ENCODE results near the gene GRM1.

The GRM1 gene

DNA sequence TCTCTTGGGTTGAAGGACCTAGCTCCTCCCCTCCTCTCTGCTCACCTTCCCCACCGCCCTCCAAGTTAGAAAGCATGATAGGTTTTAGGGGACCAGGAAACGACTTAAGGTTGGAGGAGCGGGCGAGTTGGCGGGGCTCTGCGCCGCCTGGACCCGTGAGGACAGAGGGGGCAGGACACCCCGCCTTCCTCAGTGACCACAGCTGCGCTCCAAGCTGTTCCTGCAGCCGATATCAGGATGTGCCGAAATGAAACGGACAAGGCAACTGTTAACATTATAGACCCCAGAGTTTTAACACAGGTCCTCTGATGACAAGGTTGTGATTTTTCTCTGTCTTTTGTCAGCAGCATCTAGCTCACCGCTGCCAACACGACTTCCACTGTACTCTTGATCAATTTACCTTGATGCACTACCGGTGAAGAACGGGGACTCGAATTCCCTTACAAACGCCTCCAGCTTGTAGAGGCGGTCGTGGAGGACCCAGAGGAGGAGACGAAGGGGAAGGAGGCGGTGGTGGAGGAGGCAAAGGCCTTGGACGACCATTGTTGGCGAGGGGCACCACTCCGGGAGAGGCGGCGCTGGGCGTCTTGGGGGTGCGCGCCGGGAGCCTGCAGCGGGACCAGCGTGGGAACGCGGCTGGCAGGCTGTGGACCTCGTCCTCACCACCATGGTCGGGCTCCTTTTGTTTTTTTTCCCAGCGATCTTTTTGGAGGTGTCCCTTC, at the start of gene GRM1:
TSS of gene GRM1 (plus strand) at position 212 of the 722 bp plus-strand sequence. CDS start at position 668, 456 bp downstream.
- TF ChIP-seq, protein P1, sequence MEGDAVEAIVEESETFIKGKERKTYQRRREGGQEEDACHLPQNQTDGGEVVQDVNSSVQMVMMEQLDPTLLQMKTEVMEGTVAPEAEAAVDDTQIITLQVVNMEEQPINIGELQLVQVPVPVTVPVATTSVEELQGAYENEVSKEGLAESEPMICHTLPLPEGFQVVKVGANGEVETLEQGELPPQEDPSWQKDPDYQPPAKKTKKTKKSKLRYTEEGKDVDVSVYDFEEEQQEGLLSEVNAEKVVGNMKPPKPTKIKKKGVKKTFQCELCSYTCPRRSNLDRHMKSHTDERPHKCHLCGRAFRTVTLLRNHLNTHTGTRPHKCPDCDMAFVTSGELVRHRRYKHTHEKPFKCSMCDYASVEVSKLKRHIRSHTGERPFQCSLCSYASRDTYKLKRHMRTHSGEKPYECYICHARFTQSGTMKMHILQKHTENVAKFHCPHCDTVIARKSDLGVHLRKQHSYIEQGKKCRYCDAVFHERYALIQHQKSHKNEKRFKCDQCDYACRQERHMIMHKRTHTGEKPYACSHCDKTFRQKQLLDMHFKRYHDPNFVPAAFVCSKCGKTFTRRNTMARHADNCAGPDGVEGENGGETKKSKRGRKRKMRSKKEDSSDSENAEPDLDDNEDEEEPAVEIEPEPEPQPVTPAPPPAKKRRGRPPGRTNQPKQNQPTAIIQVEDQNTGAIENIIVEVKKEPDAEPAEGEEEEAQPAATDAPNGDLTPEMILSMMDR (IDR thresholded peaks at IDR 0.05; ENCODE audit: low read depth, low read length) = no peak
- H3K4me3 ChIP-seq (ENCODE audit: low read depth, low read length) = no peak within 1 kb of the TSS

DNA sequence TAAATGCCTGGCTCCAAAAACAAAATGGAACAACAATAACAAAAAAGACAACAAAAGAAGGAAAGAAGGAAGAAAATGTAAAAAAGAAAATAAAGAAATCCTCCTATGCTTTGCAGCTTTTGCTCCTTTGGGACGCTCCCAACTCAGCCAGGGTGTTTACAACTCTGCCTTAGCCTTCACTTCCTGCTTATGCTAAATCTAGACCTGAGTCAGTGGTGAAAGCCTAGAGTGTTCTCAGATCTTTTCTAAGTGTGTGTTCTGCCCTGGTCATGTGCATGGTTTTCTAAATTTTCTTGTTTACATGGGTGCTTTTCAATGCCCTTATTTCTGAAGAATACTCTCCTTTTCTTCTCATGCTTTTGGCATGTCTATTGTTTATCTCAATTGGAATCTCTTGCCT, 19.5 kb upstream of the GRM1 start:
- H3K4me3 ChIP-seq (ENCODE audit: low read depth, low read length) = no peak overlapping the region
- TF ChIP-seq, protein P1 (IDR thresholded peaks at IDR 0.05; ENCODE audit: low read depth, low read length) = no peak

DNA sequence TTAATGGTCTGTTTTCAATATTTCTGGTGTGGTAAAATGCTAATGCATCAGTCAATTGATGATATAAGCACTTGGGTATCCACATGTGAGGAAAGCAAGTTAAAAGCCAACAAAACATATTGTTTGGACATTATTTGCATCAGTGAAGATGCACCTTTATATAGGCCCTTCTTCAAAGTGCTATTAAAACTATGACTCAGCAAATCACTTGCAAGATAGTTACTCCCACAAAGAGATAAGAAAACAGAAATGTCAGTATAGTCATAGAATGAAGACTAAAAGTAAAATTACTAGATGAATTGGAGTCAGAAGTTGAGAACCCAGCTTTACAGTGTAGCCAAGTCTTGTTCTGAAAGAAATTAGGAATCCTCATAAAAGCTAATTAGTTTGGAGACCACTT, 14.6 kb upstream of the GRM1 start:
- TF ChIP-seq, protein P1 (IDR thresholded peaks at IDR 0.05; ENCODE audit: low read depth, low read length) = no peak
- H3K4me3 ChIP-seq (ENCODE audit: low read depth, low read length) = no peak overlapping the region

DNA sequence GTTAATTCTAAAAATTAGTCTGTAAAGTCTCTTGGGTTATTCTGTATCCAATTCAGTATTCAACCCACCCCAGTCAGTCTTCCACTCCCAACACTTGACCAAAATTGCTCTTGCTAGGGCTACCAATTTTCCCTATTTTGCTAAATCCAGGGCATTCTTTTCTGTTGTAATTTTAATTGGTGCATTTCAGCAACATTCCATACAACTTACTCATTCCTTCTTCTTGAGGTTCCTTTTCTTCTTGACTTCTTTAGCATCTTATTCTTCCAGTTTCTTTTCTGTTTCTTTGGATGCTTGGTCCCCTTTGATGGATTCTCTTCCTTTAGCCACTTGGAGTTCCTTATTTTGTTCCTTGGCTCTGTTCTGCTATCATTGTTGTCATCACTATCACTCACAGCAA, 11.2 kb upstream of the GRM1 start:
- H3K4me3 ChIP-seq (ENCODE audit: low read depth, low read length) = no peak overlapping the region
- TF ChIP-seq, protein P1 (IDR thresholded peaks at IDR 0.05; ENCODE audit: low read depth, low read length) = no peak

DNA sequence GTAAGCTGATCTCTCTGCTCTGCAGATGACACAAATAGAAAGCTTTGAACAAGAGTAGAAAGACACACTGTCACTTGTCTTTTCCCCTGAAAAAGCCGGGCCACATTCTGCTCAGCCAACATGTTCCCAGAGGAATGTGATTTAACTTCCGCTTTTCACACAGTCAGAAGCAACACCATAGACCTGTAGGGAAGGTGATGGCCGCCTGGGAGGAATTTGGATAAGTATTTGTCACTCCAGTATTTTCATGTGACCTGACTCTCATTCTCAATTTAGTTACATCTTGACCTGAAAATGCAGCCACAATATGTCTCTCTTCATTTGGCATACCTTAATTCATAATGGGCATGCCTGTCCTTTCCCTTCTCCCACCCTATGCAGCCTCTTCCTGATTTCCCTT, 2.0 kb upstream of the GRM1 start:
- TF ChIP-seq, protein P1 (IDR thresholded peaks at IDR 0.05; ENCODE audit: low read depth, low read length) = no peak
- no peak overlapping the region for H3K4me3 ChIP-seq (ENCODE audit: low read depth, low read length)

DNA sequence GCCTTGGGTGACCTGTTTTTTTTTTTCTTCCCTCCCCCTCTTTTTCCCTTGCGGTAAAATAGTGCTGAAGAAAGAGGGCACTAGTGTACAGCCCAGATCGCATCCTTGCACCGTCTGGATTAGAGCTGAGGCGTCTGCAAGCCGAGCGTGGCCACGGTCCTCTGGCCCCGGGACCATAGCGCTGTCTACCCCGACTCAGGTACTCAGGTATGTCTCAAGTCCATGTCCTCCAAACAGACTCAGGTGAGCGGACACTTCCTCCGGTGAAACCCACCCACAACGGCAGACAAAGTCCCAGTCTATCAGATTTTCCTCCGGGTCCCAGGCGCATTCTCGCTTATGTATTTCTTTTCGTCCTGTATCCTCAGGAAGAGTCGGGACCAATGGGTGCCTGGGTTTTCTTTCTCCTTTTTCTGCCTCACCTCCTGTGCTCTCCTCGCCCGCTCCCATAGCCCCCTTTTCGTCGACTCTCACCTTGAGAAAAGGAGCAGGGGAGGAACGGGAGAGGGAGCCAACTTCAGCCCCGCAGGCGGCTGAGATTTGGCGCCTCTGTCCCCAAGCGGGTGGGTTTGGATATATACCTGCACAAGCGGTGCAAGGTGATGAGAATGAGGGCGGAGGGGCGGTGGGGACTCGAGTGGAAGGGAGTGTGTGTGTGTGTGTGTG, 1.1 kb upstream of the GRM1 start:
- H3K4me3 ChIP-seq (ENCODE audit: low read depth, low read length) = no peak overlapping the region
- TF ChIP-seq, protein P1 (IDR thresholded peaks at IDR 0.05; ENCODE audit: low read depth, low read length) = no peak

DNA sequence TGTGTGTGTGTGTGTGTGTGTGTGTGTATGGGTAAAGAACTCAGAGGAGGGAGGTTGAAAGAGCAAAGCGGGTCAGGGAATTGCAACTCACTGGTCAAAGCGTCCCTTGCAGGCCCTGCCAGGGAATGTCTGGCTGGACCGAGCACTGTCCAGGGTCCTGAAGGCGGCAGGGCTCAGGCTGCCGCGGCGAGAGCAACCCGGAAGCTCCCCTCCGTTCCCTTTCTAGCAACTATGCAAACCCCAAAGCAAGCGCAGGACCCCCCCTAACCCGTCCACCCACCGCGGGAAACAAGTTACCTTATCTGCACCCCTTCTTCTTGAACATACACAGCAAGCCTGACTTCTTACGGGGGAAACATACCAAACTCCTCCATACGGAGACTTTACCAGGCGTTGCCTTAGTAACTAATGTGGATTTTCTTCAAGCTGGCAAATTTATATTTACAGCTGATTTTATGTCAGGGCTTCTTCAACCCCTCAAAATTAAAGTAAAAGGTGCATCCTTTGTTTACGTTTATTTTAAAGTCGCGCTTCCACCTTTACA, 538 bp upstream of the GRM1 start:
- TF ChIP-seq, protein P1 (IDR thresholded peaks at IDR 0.05; ENCODE audit: low read depth, low read length) = no peak
- no peak overlapping the region for H3K4me3 ChIP-seq (ENCODE audit: low read depth, low read length)
